ENCODE results near the gene SOCS1. TPM values are rescaled to one million over a fixed set of nuclear protein-coding genes. Genes with fewer than 3 reads are reported as not detected.

The SOCS1 gene
- total and polyA plus RNA-seq, 9 of the 15 experiments (the other 6 are each of a cell fraction or from before 2014, with no cell fraction given) = 0.04 to 7.5 (median 2.3) TPM

DNA sequence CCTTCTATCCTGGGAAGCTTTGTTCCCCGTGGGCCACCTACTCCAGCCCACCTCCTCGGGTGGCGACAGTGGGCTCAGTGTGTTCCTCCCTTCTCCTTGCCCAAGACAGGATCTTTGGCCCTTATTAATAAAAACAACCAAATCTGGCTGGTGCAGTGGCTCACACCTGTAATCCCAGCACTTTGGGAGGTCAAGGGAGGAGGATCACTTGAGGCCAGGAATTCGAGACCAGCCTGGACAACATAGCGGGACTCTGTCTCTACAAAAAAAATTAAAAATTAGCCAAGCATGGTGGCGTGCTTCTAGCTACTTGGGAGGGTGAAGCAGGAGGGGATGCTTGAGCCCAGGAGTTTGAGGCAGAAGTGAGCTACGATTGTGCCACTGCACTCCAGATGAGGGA is 42.2 kb downstream of the SOCS1 start (continued):
- TF ChIP-seq HMGXB4 (CRISPR knock-in tag; IDR thresholded peaks at IDR 0.05) (no peak), SP2 (IDR thresholded peaks at IDR 0.05; ENCODE audit: extremely low read depth, low read depth, low read length, poor library complexity, severe bottlenecking) (no peak), ZNF583 (CRISPR knock-in tag; IDR thresholded peaks at IDR 0.05) (no peak), EP300 (IDR thresholded peaks at IDR 0.05; ENCODE audit: low read length) (no peak), CHD7 (IDR thresholded peaks at IDR 0.05; ENCODE audit: low read depth, low read length) (no peak), CCNT2 (IDR thresholded peaks at IDR 0.05; ENCODE audit: borderline replicate concordance, extremely low read depth, insufficient read length, low read depth, low read length) (no peak), ZNF311 (CRISPR knock-in tag; IDR thresholded peaks at IDR 0.05) (no peak), CBX8 (IDR thresholded peaks at IDR 0.05; ENCODE audit: borderline replicate concordance, extremely low read depth, low read depth, low read length, poor library complexity, severe bottlenecking) (no peak), ZNF239 (CRISPR knock-in tag; IDR thresholded peaks at IDR 0.05) (no peak)

Measured in K562 (cell line).